ENCODE measurements around the gene UNC45B. TPM values are rescaled to one million over a fixed set of nuclear protein-coding genes. Genes with fewer than 3 reads are reported as not detected.

Gene UNC45B
- polyA plus RNA-seq, 1 donor (not counting 4 experiments of a cell fraction or from before 2014, with no cell fraction given): 0.03 TPM

DNA sequence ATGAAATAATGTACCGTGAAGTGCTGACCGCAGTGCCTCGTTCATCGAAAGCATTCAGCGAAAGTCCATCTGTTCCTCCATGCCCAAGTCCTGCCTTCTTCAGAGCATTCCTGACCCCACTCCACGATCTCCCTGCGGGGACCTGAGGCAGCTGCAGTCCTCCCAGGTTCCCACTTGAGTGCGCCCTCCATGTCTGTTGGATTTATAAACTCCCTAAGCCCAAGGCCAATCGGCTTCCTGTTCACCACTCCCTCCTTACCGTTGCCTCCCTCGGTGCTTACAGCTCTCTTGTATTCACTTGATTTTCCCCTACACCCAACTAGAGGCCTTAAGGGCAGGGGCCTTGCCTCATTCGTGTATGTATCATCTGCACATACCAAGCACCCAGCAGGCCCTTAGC is 30.8 kb upstream of the UNC45B start:
- Histone ChIP-seq H3K9me1 (ENCODE audit: control insufficient read depth, extremely low read depth, insufficient read depth, low read length) (no peaks in the 10 kb centered on the region), H3K4me2 (ENCODE audit: control insufficient read depth, extremely low read depth, insufficient read depth, low read depth, low read length) (no peak overlapping the region), H3K4me1 (ENCODE audit: control insufficient read depth, extremely low read depth, insufficient read depth, low read length) (peaks cover 17% of the 10 kb centered on the region), H3K9me3 (ENCODE audit: control insufficient read depth, low read depth, low read length) (no peaks in the 10 kb centered on the region), H3K4me3 (ENCODE audit: control insufficient read depth in 2 of 3, extremely low read depth in 1 of 3, insufficient read depth in 2 of 3, low read depth in 1 of 3, low read length in 3 of 3) (no peak overlapping the region), H3K27me3 (ENCODE audit: control insufficient read depth, extremely low read depth, insufficient read depth, low read length) (no peaks in the 10 kb centered on the region), H4K20me1 (ENCODE audit: control insufficient read depth, extremely low read depth, insufficient read depth, low read length) (no peaks in the 10 kb centered on the region), H3K36me3 (ENCODE audit: control insufficient read depth in 2 of 2, extremely low read depth in 1 of 2, insufficient read depth in 2 of 2, low read length in 2 of 2) (peaks cover 0 to 3% of the 10 kb centered on the region in 2 experiments), H3K27ac (ENCODE audit: control insufficient read depth, insufficient read depth, low read length) (no peak overlapping the region), H3K9ac (ENCODE audit: control insufficient read depth, extremely low read depth, insufficient read depth, low read length) (no peak overlapping the region), H3K79me2 (ENCODE audit: control insufficient read depth, insufficient read depth, low read length) (peaks cover 2% of the 10 kb centered on the region), H2AFZ (ENCODE audit: control insufficient read depth, low read length) (no peak overlapping the region)
- FAIRE-seq: no peak
- dilution Hi-C loops (cut with MboI; ENCODE audit: extremely low pct_ligation_motif_present, low sequenced_read_pairs): no loop called here
- TF ChIP-seq, protein P1, sequence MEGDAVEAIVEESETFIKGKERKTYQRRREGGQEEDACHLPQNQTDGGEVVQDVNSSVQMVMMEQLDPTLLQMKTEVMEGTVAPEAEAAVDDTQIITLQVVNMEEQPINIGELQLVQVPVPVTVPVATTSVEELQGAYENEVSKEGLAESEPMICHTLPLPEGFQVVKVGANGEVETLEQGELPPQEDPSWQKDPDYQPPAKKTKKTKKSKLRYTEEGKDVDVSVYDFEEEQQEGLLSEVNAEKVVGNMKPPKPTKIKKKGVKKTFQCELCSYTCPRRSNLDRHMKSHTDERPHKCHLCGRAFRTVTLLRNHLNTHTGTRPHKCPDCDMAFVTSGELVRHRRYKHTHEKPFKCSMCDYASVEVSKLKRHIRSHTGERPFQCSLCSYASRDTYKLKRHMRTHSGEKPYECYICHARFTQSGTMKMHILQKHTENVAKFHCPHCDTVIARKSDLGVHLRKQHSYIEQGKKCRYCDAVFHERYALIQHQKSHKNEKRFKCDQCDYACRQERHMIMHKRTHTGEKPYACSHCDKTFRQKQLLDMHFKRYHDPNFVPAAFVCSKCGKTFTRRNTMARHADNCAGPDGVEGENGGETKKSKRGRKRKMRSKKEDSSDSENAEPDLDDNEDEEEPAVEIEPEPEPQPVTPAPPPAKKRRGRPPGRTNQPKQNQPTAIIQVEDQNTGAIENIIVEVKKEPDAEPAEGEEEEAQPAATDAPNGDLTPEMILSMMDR (optimal IDR thresholded peaks at IDR 0.05 in 1 of 3, IDR thresholded peaks at IDR 0.05 in 1 of 3, conservative IDR thresholded peaks at IDR 0.05 in 1 of 3; ENCODE audit: extremely low read depth in 1 of 3, insufficient read depth in 2 of 3, low read length in 3 of 3): no peak
- no peak for TF ChIP-seq EZH2 (IDR thresholded peaks at IDR 0.05; ENCODE audit: low read length)
- no peak for DNase-seq (ENCODE audit: low read depth, low spot score)

DNA sequence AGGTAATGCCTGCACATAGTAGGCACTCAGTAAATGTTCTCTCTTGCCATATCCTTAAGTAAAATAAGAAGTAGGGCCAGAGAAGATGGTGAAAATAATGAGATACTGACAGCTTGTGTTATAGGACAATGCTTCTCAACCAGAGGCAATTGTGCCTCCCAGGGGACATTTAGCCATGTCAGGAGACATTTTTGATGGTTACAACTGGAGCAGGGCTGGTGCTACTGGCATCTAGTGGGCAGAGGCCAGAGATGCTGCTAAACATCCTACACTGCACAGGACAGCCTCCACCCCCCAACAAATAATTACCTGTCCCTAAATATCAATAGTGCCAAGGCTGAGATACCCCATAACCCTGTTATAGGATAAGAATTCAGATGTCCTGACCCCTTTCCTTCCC is 29.6 kb upstream of the UNC45B start:
- Histone ChIP-seq H3K27me3 (ENCODE audit: control insufficient read depth, extremely low read depth, insufficient read depth, low read length) (no peaks in the 10 kb centered on the region), H3K4me3 (ENCODE audit: control insufficient read depth in 2 of 3, extremely low read depth in 1 of 3, insufficient read depth in 2 of 3, low read depth in 1 of 3, low read length in 3 of 3) (no peak overlapping the region), H3K27ac (ENCODE audit: control insufficient read depth, insufficient read depth, low read length) (no peak overlapping the region), H2AFZ (ENCODE audit: control insufficient read depth, low read length) (no peak overlapping the region), H4K20me1 (ENCODE audit: control insufficient read depth, extremely low read depth, insufficient read depth, low read length) (no peaks in the 10 kb centered on the region), H3K9me3 (ENCODE audit: control insufficient read depth, low read depth, low read length) (no peaks in the 10 kb centered on the region), H3K4me1 (ENCODE audit: control insufficient read depth, extremely low read depth, insufficient read depth, low read length) (peaks cover 17% of the 10 kb centered on the region), H3K36me3 (ENCODE audit: control insufficient read depth in 2 of 2, extremely low read depth in 1 of 2, insufficient read depth in 2 of 2, low read length in 2 of 2) (peaks cover 0 to 3% of the 10 kb centered on the region in 2 experiments), H3K9ac (ENCODE audit: control insufficient read depth, extremely low read depth, insufficient read depth, low read length) (no peak overlapping the region), H3K4me2 (ENCODE audit: control insufficient read depth, extremely low read depth, insufficient read depth, low read depth, low read length) (no peak overlapping the region), H3K9me1 (ENCODE audit: control insufficient read depth, extremely low read depth, insufficient read depth, low read length) (no peaks in the 10 kb centered on the region), H3K79me2 (ENCODE audit: control insufficient read depth, insufficient read depth, low read length) (peaks cover 2% of the 10 kb centered on the region)
- dilution Hi-C loops (cut with MboI; ENCODE audit: extremely low pct_ligation_motif_present, low sequenced_read_pairs): no loop called here
- TF ChIP-seq EZH2 (IDR thresholded peaks at IDR 0.05; ENCODE audit: low read length): no peak
- TF ChIP-seq, protein P1 (optimal IDR thresholded peaks at IDR 0.05 in 1 of 3, IDR thresholded peaks at IDR 0.05 in 1 of 3, conservative IDR thresholded peaks at IDR 0.05 in 1 of 3; ENCODE audit: extremely low read depth in 1 of 3, insufficient read depth in 2 of 3, low read length in 3 of 3): peak; percentile 54 to 71 (median 58)
- DNase-seq (ENCODE audit: low read depth, low spot score) (no peak), FAIRE-seq (no peak)
